HepG2 (cell line): ENCODE results near the gene TALDO1. TPM values are rescaled to one million over a fixed set of nuclear protein-coding genes. Genes with fewer than 3 reads are reported as not detected.

Experiments
- ATAC-seq: fragments of 200-7000 bp; cut with Tn5 transposase; 3 replicates; pipeline ENCODE4 v1.9.1; 2020; ENCODE audit warnings: mild to moderate bottlenecking, moderate library complexity
- BruUV-seq: library from RNA; stranded (reverse); fragments of 400-500 nt; replicated peaks from 2 replicates; lab custom pipeline; 2021; lab: Mats Ljungman, UMichigan
- CTCF ChIA-PET: fragments of 300-600 bp; formaldehyde crosslinking; extraction: SDS; loops from one replicate; lab custom pipeline; 2021; ENCODE audit warnings: low total read pairs, inconsistent platforms, low intra/inter-chr PET ratio; lab: Yijun Ruan, JAX
- POLR2A ChIA-PET: fragments of 350-600 bp; sonication (Branson Sonifier 250); formaldehyde crosslinking; loops from one replicate; lab custom pipeline; 2020; ENCODE audit warnings: antibody characterized with exemption, inconsistent platforms; lab: Yijun Ruan, JAX
- DNase-seq: peaks from one replicate; pipeline ENCODE4 v3.0.0-alpha.2; 2015; ENCODE audit warnings: low spot score
- FAIRE-seq: peaks from 3 replicates; lab custom pipeline; 2011; peaks lifted over from hg19 to GRCh38; lab: Jason Lieb, UNC
- H2AFZ ChIP-seq: one replicate; pipeline ENCODE4 v1.6.1; 2011; ENCODE audit warnings: low read length, inconsistent platforms
- H3K27ac ChIP-seq: fragments of 300-600 bp; 3 replicates; pipeline ENCODE4 v1.8.0; 2011; ENCODE audit warnings: mixed run types, mild to moderate bottlenecking, mixed read lengths, low read length, inconsistent platforms; ENCODE audit not compliant: insufficient read depth; ENCODE audit errors: extremely low read length
- H3K27me3 ChIP-seq, 2 experiments: fragments of 200-600 bp in 1 of 2; 2 replicates in 1 of 2; 3 replicates in 1 of 2; pipeline versions ENCODE4 v1.6.0 to v1.8.0; 2011; ENCODE audit warnings: low read length in 2 of 2, mild to moderate bottlenecking in 2 of 2, moderate library complexity in 2 of 2, inconsistent platforms in 1 of 2; ENCODE audit not compliant: insufficient read depth in 2 of 2, control insufficient read depth in 1 of 2
- H3K36me3 ChIP-seq, 2 experiments: fragments of 200-600 bp in 1 of 2; replicated peaks in 1 of 2; 2 replicates in 1 of 2; 3 replicates in 1 of 2; pipeline versions ENCODE4 v1.5.1 to v1.8.0; 2011; ENCODE audit warnings: low read length in 2 of 2, inconsistent platforms in 1 of 2; ENCODE audit not compliant: insufficient read depth in 2 of 2, control insufficient read depth in 1 of 2
- H3K4me1 ChIP-seq: 2 replicates; pipeline ENCODE4 v1.5.1; 2012; ENCODE audit warnings: low read length, inconsistent platforms; ENCODE audit not compliant: insufficient read depth
- H3K4me2 ChIP-seq: 2 replicates; pipeline ENCODE4 v1.6.0; 2011; ENCODE audit warnings: low read depth, low read length, inconsistent platforms
- H3K4me3 ChIP-seq, 3 experiments: fragments of 200-600 bp in 1 of 3; sonication (generic), shearing (Covaris generic) in 1 of 3; replicated peaks in 1 of 3; 2 replicates each; pipeline ENCODE4 v1.5.1; 2011 to 2016; ENCODE audit warnings: low read length in 3 of 3, inconsistent platforms in 2 of 3, low read depth in 2 of 3, mild to moderate bottlenecking in 2 of 3, control low read depth in 1 of 3, mixed read lengths in 1 of 3; ENCODE audit not compliant: insufficient read depth in 1 of 3
- H3K79me2 ChIP-seq: one replicate; pipeline ENCODE4 v1.6.1; 2011; ENCODE audit warnings: low read length, inconsistent platforms; ENCODE audit not compliant: insufficient read depth
- H3K9ac ChIP-seq: 2 replicates; pipeline ENCODE4 v1.6.0; 2011; ENCODE audit warnings: mild to moderate bottlenecking, low read depth, low read length, inconsistent platforms; ENCODE audit not compliant: insufficient read depth
- H3K9me3 ChIP-seq: 2 replicates; pipeline ENCODE4 v1.5.1; 2012; ENCODE audit warnings: mild to moderate bottlenecking, low read length
- H4K20me1 ChIP-seq: 2 replicates; pipeline ENCODE4 v1.6.0; 2011; ENCODE audit warnings: inconsistent platforms, mild to moderate bottlenecking, low read length, moderate library complexity; ENCODE audit not compliant: insufficient read depth
- ATM ChIP-seq: fragments of 450-650 bp; IDR thresholded peaks from 2 replicates; pipeline ENCODE4 v1.7.1; 2017; ENCODE audit warnings: mild to moderate bottlenecking, borderline replicate concordance
- CEBPB ChIP-seq: IDR thresholded peaks from 2 replicates; pipeline ENCODE4 v1.6.1; 2011; ENCODE audit warnings: low read depth, low read length, improper control_type of control experiment, borderline replicate concordance
- HES4 ChIP-seq: sonication (generic); formaldehyde crosslinking; IDR thresholded peaks from 2 replicates; pipeline ENCODE4 v1.9.0; 2021; ENCODE audit warnings: mild to moderate bottlenecking, missing genetic modification reagents, borderline replicate concordance
- HINFP ChIP-seq: sonication (generic); formaldehyde crosslinking; IDR thresholded peaks from 2 replicates; pipeline ENCODE4 v1.4.0; 2020; ENCODE audit warnings: low read depth, mild to moderate bottlenecking, missing genetic modification reagents
- HNRNPLL ChIP-seq: fragments of 200-400 bp; formaldehyde crosslinking; IDR thresholded peaks from 2 replicates; pipeline ENCODE4 v1.6.1; 2017; ENCODE audit warnings: mild to moderate bottlenecking, low read depth, low read length; ENCODE audit not compliant: poor library complexity, severe bottlenecking
- MATR3 ChIP-seq: sonication (generic); formaldehyde crosslinking; IDR thresholded peaks from 2 replicates; pipeline ENCODE4 v1.4.0; 2020; ENCODE audit warnings: missing genetic modification reagents
- MXD3 ChIP-seq: IDR thresholded peaks from 2 replicates; pipeline ENCODE4 v1.6.1; 2016; ENCODE audit warnings: mild to moderate bottlenecking, missing biosample characterization, missing genetic modification reagents
- SOX6 ChIP-seq, 2 experiments: fragments of 450-650 bp in 1 of 2; sonication (generic) in 1 of 2; formaldehyde crosslinking in 1 of 2; IDR thresholded peaks; 2 replicates each; pipeline versions ENCODE4 v1.4.0 to v1.6.1; 2017 to 2020; ENCODE audit warnings: antibody characterized with exemption in 1 of 2, mild to moderate bottlenecking in 1 of 2, missing genetic modification reagents in 1 of 2
- SRSF9 ChIP-seq: fragments of 200-400 bp; formaldehyde crosslinking; IDR thresholded peaks from 2 replicates; pipeline ENCODE4 v1.6.1; 2018; ENCODE audit warnings: borderline replicate concordance, mild to moderate bottlenecking, low read depth, low read length; ENCODE audit not compliant: insufficient read depth, poor library complexity, severe bottlenecking
- ZNF124 ChIP-seq: sonication (generic); formaldehyde crosslinking; IDR thresholded peaks from 2 replicates; pipeline ENCODE4 v1.4.0; 2020; ENCODE audit warnings: missing genetic modification reagents
- ZNF225 ChIP-seq: sonication (generic); formaldehyde crosslinking; IDR thresholded peaks from 2 replicates; pipeline ENCODE4 v1.4.0; 2020; ENCODE audit warnings: mild to moderate bottlenecking, missing genetic modification reagents
- ZNF670 ChIP-seq: sonication (generic); formaldehyde crosslinking; IDR thresholded peaks from 2 replicates; pipeline ENCODE4 v1.8.0; 2022; ENCODE audit warnings: mild to moderate bottlenecking, missing genetic modification reagents, borderline replicate concordance
- ZSCAN20 ChIP-seq: sonication (generic); formaldehyde crosslinking; IDR thresholded peaks from 2 replicates; pipeline ENCODE4 v1.4.0; 2020; ENCODE audit warnings: missing genetic modification reagents, mild to moderate bottlenecking, borderline replicate concordance
- WGBS: methylation state at CpG from one replicate; pipeline ENCODE4 v1.1.6; 2017; ENCODE audit warnings: low lambda C conversion rate; 5-methylcytosine and 5-hydroxymethylcytosine counted together
- in situ Hi-C: cut with HindIII; loops from 2 replicates; pipeline ENCODE4 v1.10.0; 2017; ENCODE audit warnings: low pct_unique_long_range_greater_than_20kb; ENCODE audit not compliant: extremely low pct_ligation_motif_present
- intact Hi-C: fragments of 100-400 bp; cut with micrococcal nuclease; formaldehyde crosslinking; loops from one replicate; pipeline ENCODE4 v1.10.0; 2022; ENCODE audit not compliant: unreplicated experiment
- polyA plus RNA-seq, 8 experiments: library from polyadenylated mRNA; depleted of rRNA in 3 of 8; stranded (reverse) in 7 of 8; unstranded in 1 of 8; fragments of >200 nt; fragmentation: Illumina TruSeq in 4 of 8; extraction: Trizol in 4 of 8; gene quantifications; 2 replicates each; pipeline versions ENCODE4 v1.2.1 to v1.2.3, GENCODE V29; 2011 to 2016; ENCODE audit warnings: low read depth in 4 of 8, missing spikeins in 1 of 8, mixed read lengths in 1 of 8; ENCODE audit not compliant: insufficient read depth in 1 of 8
- total RNA-seq, 5 experiments: library from RNA; depleted of rRNA; stranded (reverse); fragments of >200 nt; fragmentation: Illumina TruSeq; extraction: Trizol; gene quantifications; 2 replicates each; pipeline ENCODE4 v1.2.3, GENCODE V29; 2016; ENCODE audit warnings: low read depth in 1 of 5
- TF ChIP-seq, protein P1 (sequence below): sonication (generic); formaldehyde crosslinking; IDR thresholded peaks from 2 replicates; pipeline ENCODE4 v1.4.0; 2020; ENCODE audit warnings: mild to moderate bottlenecking, missing genetic modification reagents

Gene TALDO1
- total and polyA plus RNA-seq, 2 of the 13 experiments (the other 11 are each of a cell fraction or from before 2014, with no cell fraction given), result 107 to 240 TPM

GRCh38 chr11:749731-750130 is 2.5 kb downstream of the TALDO1 start:
- no peaks in the 10 kb centered on the region; a peak in 1 of 5 replicates for H3K27me3 ChIP-seq
- peaks cover 5% of the 10 kb centered on the region; the same call in 1 of the 2 replicates for H4K20me1 ChIP-seq
- H3K79me2 ChIP-seq, result peaks cover 52% of the 10 kb centered on the region
- intact Hi-C loops (no loop called here), in situ Hi-C loops (no loop called here)
- POLR2A ChIA-PET, result interaction anchor here (0.6 to 2.5 kb wide), 2 partner anchors 23 to 60 kb away, joined by 3 to 7 read pairs; no protein-coding TSS in a partner anchor
- no peak for DNase-seq
- no peak for ATAC-seq
- peaks cover 0 to 6% of the 10 kb centered on the region in 2 experiments; a peak in 2 of 5 replicates for H3K36me3 ChIP-seq
- TF ChIP-seq HES4, result no peak
- peak; percentile 26; the same call in 1 of the 2 replicates for TF ChIP-seq CEBPB
- H3K27ac ChIP-seq, result no peak overlapping the region
- 0% methylated on average over 1 of the region's 2 CpGs for WGBS
- no TSS peak for BruUV-seq
- peak overlapping the region; percentile 14; the same call in 1 of the 2 replicates for H3K9ac ChIP-seq
- H2AFZ ChIP-seq, result no peak overlapping the region
- no peak overlapping the region; a peak in 1 of 6 replicates for H3K4me3 ChIP-seq
- no peaks in the 10 kb centered on the region for H3K9me3 ChIP-seq
- H3K4me2 ChIP-seq, result peak overlapping the region; percentile 82
- peaks cover 37% of the 10 kb centered on the region for H3K4me1 ChIP-seq
- CTCF ChIA-PET, result no interaction called here
- FAIRE-seq, result no peak

GRCh38 chr11:760236-760635 is 13.0 kb downstream of the TALDO1 start:
- H3K27me3 ChIP-seq, result no peaks in the 10 kb centered on the region
- in situ Hi-C loops, result no loop called here
- peaks cover 10% of the 10 kb centered on the region for H3K79me2 ChIP-seq
- H3K36me3 ChIP-seq, result peaks cover 22 to 80% of the 10 kb centered on the region in 2 experiments
- POLR2A ChIA-PET, result interaction anchor here (1.0 to 1.5 kb wide), 2 partner anchors 17 to 55 kb away, joined by 3 read pairs; no protein-coding TSS in a partner anchor
- FAIRE-seq, result no peak
- CTCF ChIA-PET, result no interaction called here
- intact Hi-C loops, result no loop called here
- no peak for ATAC-seq
- peaks cover 9% of the 10 kb centered on the region; the same call in 1 of the 2 replicates for H4K20me1 ChIP-seq
- no peaks in the 10 kb centered on the region for H3K9me3 ChIP-seq
- no peak for DNase-seq
- no peaks in the 10 kb centered on the region for H3K4me1 ChIP-seq
- no peak overlapping the region for H2AFZ ChIP-seq
- BruUV-seq, result no TSS peak
- no peak overlapping the region for H3K4me2 ChIP-seq
- H3K27ac ChIP-seq, result no peak overlapping the region
- H3K4me3 ChIP-seq, result no peak overlapping the region
- H3K9ac ChIP-seq, result no peak overlapping the region
- no peak for TF ChIP-seq MXD3 (CRISPR knock-in tag)
- no peak for TF ChIP-seq ATM
- TF ChIP-seq HES4, result no peak
- TF ChIP-seq MATR3 (CRISPR knock-in tag), result no peak
- no peak for TF ChIP-seq ZNF124 (CRISPR knock-in tag)
- TF ChIP-seq, protein P1, sequence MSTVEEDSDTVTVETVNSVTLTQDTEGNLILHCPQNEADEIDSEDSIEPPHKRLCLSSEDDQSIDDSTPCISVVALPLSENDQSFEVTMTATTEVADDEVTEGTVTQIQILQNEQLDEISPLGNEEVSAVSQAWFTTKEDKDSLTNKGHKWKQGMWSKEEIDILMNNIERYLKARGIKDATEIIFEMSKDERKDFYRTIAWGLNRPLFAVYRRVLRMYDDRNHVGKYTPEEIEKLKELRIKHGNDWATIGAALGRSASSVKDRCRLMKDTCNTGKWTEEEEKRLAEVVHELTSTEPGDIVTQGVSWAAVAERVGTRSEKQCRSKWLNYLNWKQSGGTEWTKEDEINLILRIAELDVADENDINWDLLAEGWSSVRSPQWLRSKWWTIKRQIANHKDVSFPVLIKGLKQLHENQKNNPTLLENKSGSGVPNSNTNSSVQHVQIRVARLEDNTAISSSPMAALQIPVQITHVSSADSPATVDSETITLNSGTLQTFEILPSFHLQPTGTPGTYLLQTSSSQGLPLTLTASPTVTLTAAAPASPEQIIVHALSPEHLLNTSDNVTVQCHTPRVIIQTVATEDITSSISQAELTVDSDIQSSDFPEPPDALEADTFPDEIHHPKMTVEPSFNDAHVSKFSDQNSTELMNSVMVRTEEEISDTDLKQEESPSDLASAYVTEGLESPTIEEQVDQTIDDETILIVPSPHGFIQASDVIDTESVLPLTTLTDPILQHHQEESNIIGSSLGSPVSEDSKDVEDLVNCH, result no peak
- no peak for TF ChIP-seq HNRNPLL
- no peak for TF ChIP-seq SRSF9
- TF ChIP-seq ZNF225, result no peak
- TF ChIP-seq HINFP, result no peak
- no peak for TF ChIP-seq ZSCAN20 (CRISPR knock-in tag)
- no peak for TF ChIP-seq ZNF670
- no peak for TF ChIP-seq SOX6 (IDR thresholded peaks at IDR 0.05)
- no peak for TF ChIP-seq SOX6 (CRISPR knock-in tag; IDR thresholded peaks at IDR 0.05)
